ENCODE measurements around the gene RBP2.

Gene RBP2

GRCh38 chr3:139476348-139476747, at the start of gene RBP2:
Gene RBP2, minus strand, starts transcription at chr3:139476516. Its CDS starts 57 bp downstream, at chr3:139476459.
- TF ChIP-seq GATA3 (IDR thresholded peaks at IDR 0.05; ENCODE audit: low read depth, low read length) = no peak

- TF ChIP-seq GATA2 (IDR thresholded peaks at IDR 0.05; ENCODE audit: low read depth, low read length) (no peak), GATA3 (IDR thresholded peaks at IDR 0.05; ENCODE audit: low read depth, low read length) (no peak)
Measured at GRCh38 chr3:139524841-139525636, 48.7 kb upstream of the RBP2 start.

- TF ChIP-seq GATA3 (IDR thresholded peaks at IDR 0.05; ENCODE audit: low read depth, low read length) = no peak
- no peak for TF ChIP-seq GATA2 (IDR thresholded peaks at IDR 0.05; ENCODE audit: low read depth, low read length)
Measured at GRCh38 chr3:139523718-139524117, 47.4 kb upstream of the RBP2 start.

- TF ChIP-seq GATA2 (IDR thresholded peaks at IDR 0.05; ENCODE audit: low read depth, low read length) = no peak
Measured at GRCh38 chr3:139523166-139523565, 46.9 kb upstream of the RBP2 start.

- TF ChIP-seq GATA2 (IDR thresholded peaks at IDR 0.05; ENCODE audit: low read depth, low read length) (no peak), GATA3 (IDR thresholded peaks at IDR 0.05; ENCODE audit: low read depth, low read length) (no peak)
Measured at GRCh38 chr3:139522421-139522820, 46.1 kb upstream of the RBP2 start.

- TF ChIP-seq GATA3 (IDR thresholded peaks at IDR 0.05; ENCODE audit: low read depth, low read length) (no peak), GATA2 (IDR thresholded peaks at IDR 0.05; ENCODE audit: low read depth, low read length) (peak; percentile 30; the same call in 1 of the 2 replicates)
Measured at GRCh38 chr3:139521816-139522215, 45.5 kb upstream of the RBP2 start.

GRCh38 chr3:139521144-139521543, 44.8 kb upstream of the RBP2 start:
- TF ChIP-seq GATA3 (IDR thresholded peaks at IDR 0.05; ENCODE audit: low read depth, low read length) = no peak
- TF ChIP-seq GATA2 (IDR thresholded peaks at IDR 0.05; ENCODE audit: low read depth, low read length) = no peak

- TF ChIP-seq GATA3 (IDR thresholded peaks at IDR 0.05; ENCODE audit: low read depth, low read length) = no peak
- TF ChIP-seq GATA2 (IDR thresholded peaks at IDR 0.05; ENCODE audit: low read depth, low read length) = no peak
Measured at GRCh38 chr3:139519998-139520737, 43.9 kb upstream of the RBP2 start.

GRCh38 chr3:139518926-139519842, 42.9 kb upstream of the RBP2 start:
- no peak for TF ChIP-seq GATA3 (IDR thresholded peaks at IDR 0.05; ENCODE audit: low read depth, low read length)
- no peak for TF ChIP-seq GATA2 (IDR thresholded peaks at IDR 0.05; ENCODE audit: low read depth, low read length)

- TF ChIP-seq GATA3 (IDR thresholded peaks at IDR 0.05; ENCODE audit: low read depth, low read length) (no peak), GATA2 (IDR thresholded peaks at IDR 0.05; ENCODE audit: low read depth, low read length) (no peak)
Measured at GRCh38 chr3:139518306-139518705, 42.0 kb upstream of the RBP2 start.

GRCh38 chr3:139517321-139518065, 41.2 kb upstream of the RBP2 start:
- TF ChIP-seq GATA2 (IDR thresholded peaks at IDR 0.05; ENCODE audit: low read depth, low read length) = no peak
- TF ChIP-seq GATA3 (IDR thresholded peaks at IDR 0.05; ENCODE audit: low read depth, low read length) = no peak

GRCh38 chr3:139514741-139515140, 38.4 kb upstream of the RBP2 start:
- TF ChIP-seq GATA3 (IDR thresholded peaks at IDR 0.05; ENCODE audit: low read depth, low read length) = no peak
- TF ChIP-seq GATA2 (IDR thresholded peaks at IDR 0.05; ENCODE audit: low read depth, low read length) = no peak

GRCh38 chr3:139509631-139510030, 33.3 kb upstream of the RBP2 start:
- TF ChIP-seq GATA2 (IDR thresholded peaks at IDR 0.05; ENCODE audit: low read depth, low read length) = no peak
- no peak for TF ChIP-seq GATA3 (IDR thresholded peaks at IDR 0.05; ENCODE audit: low read depth, low read length)

All from SH-SY5Y (cell line).